ENCODE results near the gene DEDD.

DEDD gene, protein sequence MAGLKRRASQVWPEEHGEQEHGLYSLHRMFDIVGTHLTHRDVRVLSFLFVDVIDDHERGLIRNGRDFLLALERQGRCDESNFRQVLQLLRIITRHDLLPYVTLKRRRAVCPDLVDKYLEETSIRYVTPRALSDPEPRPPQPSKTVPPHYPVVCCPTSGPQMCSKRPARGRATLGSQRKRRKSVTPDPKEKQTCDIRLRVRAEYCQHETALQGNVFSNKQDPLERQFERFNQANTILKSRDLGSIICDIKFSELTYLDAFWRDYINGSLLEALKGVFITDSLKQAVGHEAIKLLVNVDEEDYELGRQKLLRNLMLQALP

DNA sequence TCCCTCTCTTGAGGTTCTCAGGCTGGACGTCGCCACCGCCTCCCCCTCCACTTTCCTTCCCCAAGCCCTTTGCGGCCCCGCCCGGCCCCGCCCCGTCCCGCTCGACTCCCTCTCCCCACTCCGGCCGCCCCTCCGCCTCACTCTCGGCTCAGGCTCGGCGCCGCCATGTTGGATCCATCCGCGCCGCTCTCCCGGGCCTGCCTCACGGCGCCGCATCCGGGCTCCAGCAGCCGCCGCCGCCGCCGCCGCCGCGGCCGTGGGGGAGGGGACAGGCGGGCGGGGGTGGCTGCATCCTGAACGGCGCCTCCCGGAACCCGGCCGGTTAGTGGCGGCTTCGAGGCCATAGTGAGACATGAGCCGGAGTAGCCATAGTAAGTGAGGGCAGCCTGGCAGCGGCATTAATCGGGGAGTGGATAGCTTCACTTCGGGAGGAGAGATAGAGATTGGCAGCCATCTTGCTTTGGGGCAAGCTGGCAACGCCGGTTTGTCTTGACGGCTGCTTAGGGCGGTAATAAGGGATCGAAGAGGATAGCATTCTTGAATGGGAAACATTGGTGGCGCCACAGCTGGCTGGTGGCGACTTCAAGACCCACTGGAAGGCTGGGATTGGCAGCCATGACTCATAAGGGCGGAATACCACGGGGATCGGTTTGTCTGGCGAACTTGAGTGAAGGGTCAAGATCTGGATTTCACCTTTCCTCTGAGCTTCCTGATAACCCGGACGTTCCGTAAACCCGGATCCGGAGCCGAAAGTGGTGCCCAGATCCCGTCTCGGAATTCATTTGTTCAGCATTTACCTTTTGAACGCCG, at the start of gene DEDD:
TSS of gene DEDD (minus strand) at position 258 of the 810 bp plus-strand sequence. CDS start 8,205 bp downstream, outside the sequence.
- DNase-seq = peak; percentile 96

DNA sequence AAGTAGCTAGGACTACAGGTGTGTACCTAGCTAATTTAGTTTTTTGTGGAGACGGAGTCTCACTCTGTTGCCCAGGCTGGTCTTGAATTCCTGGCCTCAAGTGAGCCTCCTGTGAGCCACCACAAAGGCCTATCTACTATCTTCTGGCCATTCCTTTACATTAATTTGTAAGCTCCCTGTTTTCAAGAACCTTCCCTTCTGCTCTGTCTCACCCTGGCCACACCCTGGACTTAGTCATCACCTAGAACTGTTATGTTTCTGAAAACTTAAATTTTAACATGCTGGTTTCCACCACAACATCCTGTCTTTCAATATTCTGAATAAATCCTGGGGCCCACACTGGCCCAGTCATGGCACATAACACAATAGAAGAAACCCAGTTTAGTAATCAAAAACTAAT, 49.7 kb upstream of the DEDD start:
- DNase-seq = no peak

DNA sequence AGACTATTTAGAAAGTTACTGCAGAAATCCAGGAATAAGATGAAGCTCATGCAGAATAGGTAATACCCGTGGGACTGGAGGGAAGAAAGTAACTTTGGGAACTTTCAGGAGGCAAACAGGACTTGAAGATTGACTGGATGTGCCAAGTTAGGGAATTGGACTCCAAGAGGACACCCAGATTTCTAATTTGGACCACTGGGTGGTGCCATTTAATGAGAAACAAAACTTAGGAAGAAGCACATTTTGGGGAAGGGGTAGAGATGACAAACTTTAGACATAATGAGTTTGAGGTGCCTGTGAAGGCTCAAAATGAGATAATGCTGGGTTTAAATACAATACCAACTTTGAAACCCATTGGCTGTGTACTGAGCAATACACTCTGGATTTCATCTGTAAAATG, 48.2 kb upstream of the DEDD start:
- DNase-seq = peak; percentile 18

DNA sequence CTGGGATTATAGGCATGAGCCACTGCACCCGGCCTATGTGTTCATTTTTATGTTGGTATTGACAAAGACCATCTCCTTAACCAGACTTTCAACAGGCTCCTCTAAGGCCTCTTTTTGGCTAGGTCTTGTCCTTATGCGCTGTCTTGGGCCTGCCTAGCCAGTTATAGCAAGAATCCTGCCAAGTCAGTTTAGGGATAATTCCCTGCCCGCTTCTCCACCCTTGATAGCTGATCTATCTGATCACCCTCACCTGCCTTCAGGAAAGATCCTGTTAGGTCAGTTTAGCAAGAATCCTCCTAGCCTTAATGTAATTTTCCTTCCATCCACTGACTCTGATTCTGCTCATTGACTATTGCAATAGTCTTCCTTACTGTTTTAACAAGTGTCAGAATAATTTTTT, 47.2 kb upstream of the DEDD start:
- DNase-seq = no peak

DNA sequence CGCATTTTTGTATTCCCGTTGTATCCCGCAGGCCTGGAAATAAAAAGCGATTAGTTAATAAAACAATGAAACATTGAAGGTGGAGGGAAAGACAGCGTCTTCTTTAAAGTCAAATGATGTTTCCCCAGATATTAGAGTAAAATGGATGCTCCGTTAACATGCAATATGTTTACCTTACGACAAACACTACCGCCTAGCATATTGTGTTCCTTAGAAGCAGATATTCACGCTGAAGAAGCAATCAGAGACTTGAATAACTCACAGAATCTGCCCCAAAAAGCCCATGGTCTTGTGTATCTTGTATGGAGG, 45.4 kb upstream of the DEDD start:
- DNase-seq = no peak

DNA sequence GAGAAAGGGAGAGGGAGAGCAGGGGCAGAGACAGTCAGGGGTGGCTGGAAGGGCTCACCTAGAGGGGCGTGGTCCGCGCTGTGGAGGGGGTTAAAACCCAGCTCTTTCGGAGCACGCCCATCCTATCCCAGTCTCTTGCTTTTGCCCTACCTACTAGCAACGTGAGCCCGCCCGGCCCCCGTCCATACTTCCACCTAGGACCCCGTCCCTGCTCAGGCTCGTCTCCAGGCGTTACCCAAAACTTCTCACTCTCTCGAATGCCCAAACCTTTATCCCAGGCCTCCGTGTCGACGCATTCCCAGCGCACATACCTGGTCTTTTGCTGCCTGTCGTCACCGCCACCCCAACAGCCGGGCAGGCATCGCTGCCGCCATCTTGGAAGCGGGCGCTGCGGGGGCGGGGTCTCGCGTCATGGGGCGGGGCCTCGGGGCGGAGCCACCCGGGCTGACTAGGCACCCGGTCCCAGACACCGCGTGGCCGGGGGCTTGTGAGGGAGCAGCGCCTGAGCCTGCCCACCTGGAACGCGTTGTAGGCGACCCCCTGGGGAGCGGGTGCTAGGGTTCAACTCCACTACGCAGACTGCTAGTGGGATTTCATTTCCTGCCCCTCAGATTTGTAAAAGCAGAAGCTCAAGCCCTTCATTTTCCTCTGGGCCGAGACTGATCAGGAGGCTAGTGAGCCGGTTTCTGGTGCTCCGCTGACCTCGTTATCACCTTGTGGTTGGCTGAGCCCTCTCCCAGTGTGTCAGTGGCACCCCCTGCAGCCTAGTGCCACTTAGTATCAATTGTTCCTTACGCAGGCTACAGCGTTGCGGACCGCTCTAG, 44.9 kb upstream of the DEDD start, which contains the start of gene B4GALT3:
TSS of gene B4GALT3 (minus strand) at position 396 of the 824 bp plus-strand sequence. CDS start 1,447 bp downstream, outside the sequence.
- DNase-seq = peak; percentile 63

DNA sequence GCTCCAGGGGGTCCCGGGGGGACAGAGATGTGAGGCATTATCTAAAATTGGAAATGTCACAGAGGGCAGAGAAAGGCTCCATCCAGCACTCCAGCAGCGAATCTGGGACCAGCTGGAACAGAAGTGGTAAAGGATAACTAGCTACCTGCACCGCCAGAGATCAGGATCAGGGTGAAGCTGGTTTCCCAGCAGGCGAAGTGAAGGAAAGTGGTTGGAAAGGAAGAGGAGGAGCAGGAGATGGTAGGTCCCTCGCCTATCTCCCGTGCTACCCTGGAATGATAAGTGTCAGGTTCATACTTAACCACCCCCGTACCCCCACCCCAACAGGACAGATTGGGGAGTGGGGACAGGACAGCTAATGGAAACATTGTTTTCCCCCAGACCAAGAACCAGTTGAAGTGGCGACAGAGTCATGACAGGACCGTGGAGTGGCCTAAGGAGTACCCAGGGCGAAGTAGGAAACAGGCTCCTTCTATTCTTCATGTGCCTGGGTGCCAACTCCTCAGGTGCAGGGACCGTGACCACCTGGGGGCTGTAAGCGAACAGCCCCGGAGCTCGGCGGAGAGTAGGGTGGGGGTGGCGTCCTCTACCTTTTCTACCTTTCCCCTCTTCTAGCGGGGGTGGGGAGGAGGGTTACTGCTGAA, 44.1 kb upstream of the DEDD start:
- no peak for DNase-seq

DNA sequence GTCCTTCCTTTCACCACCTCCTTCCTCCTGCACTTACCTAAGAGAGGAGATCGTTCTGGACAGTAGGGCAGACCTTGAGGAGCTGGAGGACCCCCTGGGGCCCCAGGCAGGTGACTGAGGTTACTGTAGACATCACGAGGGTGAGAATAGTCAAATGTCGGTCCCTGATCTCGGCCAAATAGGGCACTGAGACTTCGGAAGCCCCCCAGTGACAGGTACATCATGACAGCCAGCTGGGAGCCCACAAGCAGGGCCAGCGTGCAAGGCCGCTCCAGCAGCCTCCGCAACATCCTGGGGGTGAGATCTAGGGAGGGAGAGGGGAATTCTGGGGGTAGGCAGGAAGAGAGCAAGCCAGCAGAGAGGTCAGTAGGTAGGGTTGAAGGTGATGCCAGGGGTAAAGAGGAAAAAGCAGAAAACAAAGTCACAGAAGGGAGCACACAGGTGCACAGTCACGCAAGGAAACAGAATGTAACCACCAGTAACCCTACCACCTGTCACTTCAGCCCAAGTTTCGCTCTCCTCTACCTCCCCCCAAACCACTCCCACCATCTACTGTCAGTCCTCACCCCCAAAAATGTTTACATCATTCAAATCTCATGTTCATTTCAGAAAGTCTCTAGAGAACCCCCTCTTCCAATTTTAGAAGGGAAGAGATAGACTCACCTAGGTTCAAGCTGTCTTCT, 43.4 kb upstream of the DEDD start:
- no peak for DNase-seq

DNA sequence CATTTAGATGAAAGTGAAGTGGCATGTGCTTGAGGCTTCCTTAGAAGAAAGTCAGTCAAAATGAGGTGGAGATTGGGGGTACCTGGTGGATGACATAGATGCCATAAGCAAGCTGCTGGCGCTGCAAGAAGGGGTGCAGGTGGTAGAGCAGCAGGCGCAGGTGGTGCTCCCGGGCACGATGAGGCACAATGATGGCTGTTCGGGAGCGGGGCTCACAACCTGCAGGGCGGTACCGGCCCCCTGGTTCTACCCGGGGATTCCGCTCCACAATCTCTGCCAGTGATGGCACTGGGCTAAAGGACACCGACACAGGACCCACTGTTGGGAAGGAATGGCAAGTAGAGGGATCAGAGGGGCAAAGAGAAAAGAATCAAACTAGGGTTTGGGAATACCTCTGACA, 42.4 kb upstream of the DEDD start:
- DNase-seq = no peak

DNA sequence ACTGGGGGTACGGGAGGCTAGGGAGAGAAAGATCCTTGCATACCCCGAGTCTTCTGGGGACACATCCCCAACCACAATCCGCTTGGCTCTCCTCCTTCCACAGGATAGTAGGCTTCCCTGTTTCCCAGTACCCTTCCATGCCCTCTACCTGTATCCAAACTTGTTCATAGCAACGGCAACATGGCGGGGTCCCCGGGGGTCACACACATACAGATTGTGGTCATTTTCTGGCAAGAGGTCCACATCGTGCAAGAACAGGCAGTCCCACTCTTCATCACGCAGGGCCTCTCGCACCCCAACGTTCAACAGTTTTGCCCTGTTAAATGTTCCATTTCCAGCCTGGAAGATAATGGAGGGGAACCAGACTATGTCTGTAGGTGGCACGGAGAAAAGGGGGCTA, 41.2 kb upstream of the DEDD start:
- no peak for DNase-seq

DNA sequence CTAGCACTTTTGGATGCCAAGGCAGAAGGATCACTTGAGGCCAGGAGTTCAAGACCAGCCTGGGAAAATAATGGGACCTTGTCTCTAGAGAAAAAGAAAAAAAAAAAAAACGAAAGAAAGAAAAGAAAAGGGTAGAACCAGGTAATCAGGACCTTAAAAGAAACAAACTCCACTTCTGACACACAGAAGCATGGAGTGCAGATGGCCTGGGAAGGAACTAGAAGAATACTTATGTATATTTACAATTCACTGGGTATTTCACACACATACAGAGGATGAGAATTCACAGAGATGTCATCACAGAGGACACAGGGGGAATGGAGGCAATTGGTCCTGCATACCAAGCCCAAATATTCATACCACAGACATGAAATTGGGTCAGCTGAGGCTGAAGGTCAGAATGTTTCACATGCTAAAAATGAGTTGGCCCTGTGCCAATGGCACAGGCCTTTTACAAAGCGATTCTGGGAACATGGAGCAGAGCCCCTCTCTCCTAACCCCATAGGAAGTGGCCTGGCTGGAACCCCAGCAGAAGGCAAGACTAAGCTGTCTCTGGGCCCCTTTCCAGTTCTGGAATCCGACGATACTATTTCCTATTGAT, 40.4 kb upstream of the DEDD start:
- no peak for DNase-seq

DNA sequence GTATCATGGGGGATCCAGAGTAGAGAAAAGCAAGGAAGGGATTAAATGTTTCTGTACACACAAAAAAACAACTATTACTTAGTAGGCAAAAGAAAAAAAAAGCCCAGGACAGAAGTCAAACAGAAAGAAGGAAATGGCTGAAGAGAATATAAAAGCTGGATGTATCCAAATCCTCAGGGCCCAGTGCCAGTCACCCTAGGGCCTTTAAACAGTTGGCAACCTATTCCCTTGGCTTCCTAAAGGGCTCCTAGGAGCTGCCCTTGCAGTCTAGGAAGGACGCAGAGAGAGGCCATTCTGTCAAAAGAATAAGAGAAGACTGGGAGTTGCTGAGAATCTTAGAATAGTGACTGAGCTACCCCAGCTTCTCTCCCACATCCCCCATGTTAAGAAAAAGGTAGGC, 39.9 kb upstream of the DEDD start:
- no peak for DNase-seq

DNA sequence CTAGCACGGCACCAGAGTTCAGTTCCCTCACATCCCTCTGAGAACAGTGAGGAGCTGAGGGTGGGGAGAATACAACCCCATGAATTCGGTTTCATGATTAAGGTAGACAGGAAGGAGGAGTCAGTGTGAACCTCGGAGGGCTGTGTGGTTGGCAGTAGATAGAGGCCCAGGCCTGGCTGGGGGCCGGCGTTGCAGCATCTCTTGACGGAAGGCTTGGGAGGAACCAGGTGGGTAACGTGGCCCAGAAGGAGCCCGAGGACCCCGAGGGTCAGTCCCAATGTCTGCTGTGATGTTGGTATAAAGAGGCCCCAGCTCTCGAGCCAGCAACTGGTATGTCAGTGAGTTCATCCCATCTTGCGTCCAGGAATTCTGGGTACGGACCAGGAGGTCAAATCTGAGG, 39.2 kb upstream of the DEDD start:
- no peak for DNase-seq

DNA sequence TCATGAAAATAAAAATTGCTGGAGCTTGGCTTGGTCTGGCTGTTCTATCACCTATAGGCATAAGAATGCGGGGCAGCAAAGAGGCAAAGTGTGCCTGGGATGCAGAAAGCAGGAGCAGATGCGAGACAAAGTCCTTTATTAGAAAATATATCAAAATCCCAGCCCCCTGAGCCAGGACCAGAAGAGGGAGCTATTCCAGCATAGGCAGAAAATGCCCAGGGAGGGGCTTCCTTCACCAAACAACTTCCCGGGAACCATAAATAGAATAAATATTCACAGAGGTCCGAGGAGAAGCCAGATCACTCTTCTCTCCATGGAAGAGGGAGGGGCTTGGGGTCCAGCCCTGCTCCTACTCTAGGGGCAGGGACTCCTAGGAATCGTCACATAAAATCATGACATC, 38.7 kb upstream of the DEDD start:
- no peak for DNase-seq

DNA sequence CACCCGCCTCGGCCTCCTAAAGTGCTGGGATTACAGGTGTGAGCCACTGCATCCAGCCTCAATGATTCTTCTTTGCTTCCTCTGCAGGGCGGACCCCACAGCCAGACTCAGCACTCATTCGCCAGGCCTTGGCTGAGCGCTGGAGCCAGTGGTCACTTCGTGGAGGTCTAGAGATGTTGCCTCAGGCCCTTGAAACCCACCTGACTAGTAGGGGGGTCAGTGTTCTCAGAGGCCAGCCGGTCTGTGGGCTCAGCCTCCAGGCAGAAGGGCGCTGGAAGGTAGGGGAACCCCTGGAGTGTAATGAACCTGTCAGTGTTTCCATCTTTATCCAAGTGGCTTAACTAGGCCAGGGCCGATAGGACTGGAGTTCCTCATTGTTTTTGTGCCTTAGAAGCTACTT, 36.4 kb upstream of the DEDD start:
- no peak for DNase-seq

DNA sequence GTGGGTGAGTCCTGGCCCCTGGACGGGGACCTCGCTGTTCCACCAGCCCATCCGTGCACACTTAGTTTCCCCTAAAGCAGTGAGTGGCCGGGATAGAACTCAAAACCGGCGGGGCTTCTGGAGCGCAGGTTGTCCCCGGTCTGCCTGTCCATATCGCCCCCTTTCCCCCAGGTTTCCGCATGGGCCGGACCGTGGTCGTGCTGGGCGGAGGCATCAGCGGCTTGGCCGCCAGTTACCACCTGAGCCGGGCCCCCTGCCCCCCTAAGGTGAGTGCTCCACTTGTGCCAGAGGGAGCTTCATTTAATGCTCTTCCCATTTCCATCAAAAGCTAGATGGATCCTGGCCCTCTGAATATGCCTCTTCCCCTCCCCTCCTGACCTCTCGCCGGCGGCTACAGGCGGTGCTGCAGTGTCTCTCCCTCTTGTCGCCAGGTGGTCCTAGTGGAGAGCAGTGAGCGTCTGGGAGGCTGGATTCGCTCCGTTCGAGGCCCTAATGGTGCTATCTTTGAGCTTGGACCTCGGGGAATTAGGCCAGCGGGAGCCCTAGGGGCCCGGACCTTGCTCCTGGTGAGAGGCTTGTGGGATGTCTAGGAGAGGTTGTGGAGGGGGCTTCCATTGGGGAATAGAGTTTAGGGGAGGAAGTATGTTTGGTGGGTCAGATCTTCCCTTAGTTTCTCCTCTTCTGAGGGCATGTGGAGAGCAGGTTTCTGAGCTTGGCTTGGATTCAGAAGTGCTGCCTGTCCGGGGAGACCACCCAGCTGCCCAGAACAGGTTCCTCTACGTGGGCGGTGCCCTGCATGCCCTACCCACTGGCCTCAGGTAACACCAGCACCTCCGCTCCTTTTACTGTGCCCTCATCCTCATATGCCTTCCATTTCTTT, 34.4 kb upstream of the DEDD start:
- DNase-seq = no peak

DNA sequence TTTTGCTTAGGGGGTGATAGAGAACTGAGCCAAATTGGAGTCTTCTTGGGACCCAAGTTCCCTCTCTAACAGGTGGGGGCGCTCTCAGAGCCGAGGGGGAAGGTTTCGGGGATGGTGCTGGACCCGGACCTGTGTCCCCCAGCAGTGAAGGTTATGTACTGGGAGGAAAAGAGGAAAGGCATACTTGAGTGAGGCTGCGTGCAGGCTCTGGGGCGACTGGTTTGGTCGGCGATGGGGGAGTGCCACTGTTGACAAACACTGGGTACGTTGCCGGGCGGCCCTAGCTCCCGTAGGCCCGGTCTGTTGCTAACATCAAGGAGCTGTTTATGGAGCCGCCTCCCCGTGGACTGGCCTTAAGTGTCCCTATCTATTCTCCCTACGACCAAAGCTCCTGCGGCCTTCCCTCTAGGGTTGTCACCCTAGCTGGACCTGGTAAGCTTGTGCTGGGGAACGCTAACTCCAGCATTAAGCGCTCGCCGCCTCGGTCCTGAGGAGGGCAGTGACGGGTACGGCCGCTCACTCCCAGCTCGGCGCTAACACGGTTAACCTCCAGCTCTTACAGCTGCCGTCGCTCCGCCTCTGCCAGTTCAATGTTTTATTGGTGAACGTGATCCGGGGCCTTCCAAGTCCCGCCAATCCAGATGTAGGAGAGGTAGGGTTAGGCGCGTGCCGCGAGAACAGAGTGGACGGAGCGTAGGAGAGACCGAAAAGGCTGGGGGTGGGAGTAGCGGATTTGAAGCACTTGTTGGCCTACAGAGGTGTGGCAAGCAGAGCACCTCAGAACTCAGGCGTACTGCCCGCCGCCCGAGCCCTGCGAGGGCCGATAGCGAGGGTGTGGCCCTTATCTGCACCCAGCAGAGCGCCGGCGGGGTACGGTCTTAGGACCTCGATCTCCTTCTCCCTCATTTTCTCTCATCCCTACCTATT, 33.5 kb upstream of the DEDD start, which contains the start of gene PPOX:
TSS of gene PPOX (plus strand) at position 685 of the 927 bp plus-strand sequence. CDS start 422 bp downstream, outside the sequence.
- DNase-seq = peak; percentile 95

DNA sequence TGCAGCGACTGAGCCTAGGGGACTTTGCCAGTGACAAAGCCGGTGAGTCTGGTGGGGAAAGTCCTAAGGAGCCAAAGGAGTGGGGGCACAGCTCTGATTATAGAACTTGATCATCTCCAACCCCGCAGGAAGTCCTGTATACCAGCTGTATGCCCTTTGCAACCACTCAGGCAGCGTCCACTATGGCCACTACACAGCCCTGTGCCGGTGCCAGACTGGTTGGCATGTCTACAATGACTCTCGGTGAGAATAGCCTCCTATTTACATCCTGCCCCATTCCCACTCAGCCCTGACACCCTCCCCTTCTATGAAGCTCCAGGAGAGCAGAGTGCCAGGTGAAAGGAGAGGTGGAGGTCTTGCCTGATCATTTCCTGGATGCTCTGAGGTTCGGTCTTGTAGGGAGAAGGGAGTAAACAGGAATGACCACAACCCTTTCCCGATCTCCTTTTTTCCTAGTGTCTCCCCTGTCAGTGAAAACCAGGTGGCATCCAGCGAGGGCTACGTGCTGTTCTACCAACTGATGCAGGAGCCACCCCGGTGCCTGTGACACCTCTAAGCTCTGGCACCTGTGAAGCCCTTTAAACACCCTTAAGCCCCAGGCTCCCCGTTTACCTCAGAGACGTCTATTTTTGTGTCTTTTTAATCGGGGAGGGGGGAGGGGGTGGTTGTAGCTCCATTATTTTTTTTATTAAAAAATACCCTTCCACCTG, 32.6 kb upstream of the DEDD start:
- DNase-seq = no peak

DNA sequence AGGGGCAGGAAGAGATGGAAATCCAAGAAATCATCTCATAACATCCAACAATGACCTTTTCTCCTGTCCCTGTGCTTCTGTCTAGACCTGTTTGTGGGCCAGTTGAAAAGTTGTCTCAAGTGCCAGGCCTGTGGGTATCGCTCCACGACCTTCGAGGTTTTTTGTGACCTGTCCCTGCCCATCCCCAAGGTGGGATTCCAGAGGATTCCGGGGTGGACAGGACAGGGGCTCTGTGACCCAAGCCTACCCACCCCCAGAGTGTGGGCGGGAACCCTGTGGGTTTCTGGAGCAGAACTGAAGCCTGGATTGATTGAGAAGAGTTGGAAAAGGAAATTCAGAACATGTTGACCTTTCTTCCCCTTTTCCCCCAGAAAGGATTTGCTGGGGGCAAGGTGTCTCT, 31.3 kb upstream of the DEDD start:
- no peak for DNase-seq
